Activated CD4-positive, alpha-beta T cell treated with anti-CD3 and anti-CD28 coated beads, Interleukin-2, Interleukin-4, amounts not matched to agents 100 ng/mL and 50 ng/mL, durations not matched to agents 16 hours and 8 hours (primary cell): ENCODE data around the gene SEPTIN6.

ENCODE experiments used
- DNase-seq: peaks from one replicate; pipeline ENCODE4 v3.0.0-alpha.2; 2020; ENCODE audit warnings: low spot score

SEPTIN6 gene

GRCh38 chrX:119648421-119648775 lies 44.6 kb downstream of the SEPTIN6 start:
- DNase-seq, result no peak

DNA sequence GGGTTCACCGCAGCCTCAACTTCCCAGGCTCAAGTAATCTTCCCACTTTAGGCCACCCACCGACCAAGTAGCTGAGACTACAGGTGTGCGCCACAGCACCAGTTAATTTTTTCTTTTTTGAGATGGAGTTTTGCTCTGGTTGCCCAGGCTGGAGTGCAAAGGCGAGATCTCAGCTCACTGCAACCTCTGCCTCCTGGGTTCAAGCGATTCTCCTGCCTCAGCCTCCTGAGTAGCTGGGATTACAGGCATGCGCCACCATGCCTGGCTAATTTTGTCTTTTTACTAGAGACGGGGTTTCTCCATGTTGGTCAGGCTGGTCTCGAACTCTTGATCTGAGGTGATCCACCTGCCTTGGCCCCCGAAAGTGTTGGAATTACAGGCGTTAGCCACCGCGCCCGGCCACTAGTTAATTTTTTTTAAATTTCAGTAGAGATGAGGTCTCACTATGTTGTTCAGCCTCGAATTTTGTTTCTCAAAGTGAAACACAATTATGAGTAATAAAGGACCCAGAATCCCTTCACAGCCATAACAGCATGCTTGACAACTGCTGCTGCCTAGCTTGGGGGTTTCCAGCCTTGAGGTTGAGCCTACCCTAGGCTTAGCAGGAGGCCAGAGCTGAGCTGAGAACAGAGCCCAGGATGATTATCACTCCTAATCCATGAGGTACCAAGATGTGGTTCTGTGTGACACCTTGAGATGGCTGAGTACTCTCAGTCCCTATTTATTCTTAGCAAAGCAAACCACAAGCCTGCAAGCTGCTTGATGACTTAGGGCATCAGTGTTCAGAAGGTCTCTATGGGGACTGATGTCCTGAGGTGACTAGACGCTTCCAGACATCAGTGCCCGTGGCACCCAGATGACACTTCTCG lies 45.2 kb downstream of the SEPTIN6 start:
- peak; percentile 97 for DNase-seq

DNA sequence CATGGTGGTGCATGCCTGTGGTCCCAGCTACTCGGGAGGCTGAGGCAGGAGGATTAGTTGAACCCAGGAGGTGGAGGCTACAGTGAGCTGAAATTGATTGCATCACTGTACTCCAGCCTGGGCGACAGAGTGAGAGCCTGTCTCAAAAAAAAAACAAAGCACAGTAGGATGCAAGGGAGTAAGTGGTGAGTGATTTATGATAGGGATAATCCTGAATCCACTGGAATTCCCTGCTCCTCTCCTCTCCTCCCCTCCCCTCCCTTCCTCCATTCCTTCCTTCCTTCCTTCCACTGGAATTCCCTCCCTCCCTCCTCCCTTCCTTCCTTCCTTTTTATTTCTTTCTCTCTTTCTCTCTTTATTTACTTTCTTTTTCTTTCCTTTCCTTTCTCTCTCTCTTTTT lies 45.9 kb downstream of the SEPTIN6 start:
- no peak for DNase-seq

DNA sequence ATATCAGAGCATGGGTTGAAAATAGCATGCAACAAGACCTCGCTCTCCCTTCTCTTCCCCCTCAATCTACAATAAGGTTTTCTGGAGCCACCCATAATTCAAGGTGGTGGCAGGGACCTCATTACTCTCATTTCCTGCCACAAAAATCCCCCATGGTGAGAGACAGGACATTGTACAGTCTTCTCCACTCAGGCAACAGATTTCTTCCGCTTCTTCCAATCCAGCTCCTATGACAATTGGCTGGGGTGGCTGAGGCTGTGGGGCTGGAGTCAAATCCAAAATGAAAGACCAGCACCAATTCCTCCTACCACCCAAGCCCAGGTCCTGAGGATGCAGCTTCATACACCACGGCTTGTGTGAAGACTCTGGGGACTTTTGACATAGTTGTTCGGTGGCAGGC lies 46.5 kb downstream of the SEPTIN6 start:
- no peak for DNase-seq

- DNase-seq, result no peak
These were observed 49.3 kb downstream of the SEPTIN6 start for GRCh38 chrX:119643696-119644095.
